Measurements from ENCODE around the gene RRP1.

DNA sequence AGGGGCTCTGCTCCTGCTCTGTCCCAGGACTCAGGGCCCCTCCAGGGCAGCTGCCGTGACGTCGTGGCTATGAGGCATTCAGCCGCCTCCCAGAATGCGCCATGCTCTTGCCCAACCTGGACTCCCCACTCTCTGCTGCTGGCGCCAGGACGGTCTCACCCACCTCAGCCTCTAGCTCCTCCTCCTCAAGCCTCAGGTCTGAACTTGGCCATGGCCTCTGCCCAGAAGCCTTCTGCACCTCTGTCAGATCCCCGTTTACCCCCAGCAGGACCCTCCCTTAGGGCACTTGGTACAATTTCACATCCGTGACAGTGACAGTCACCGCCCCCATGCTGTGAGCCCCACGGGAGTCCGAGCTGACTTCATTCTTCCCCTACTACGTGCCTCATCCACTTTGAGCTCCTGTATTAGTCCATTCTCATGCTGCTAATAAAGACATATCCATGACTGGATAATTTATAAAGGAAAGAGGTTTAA, 18.1 kb upstream of the RRP1 start:
- TF ChIP-seq GATA2 (IDR thresholded peaks at IDR 0.05; ENCODE audit: low read depth, low read length) (no peak), GATA3 (IDR thresholded peaks at IDR 0.05; ENCODE audit: low read depth, low read length) (no peak)

All from SH-SY5Y (cell line).